ENCODE measurements around the gene MPO. TPM values are rescaled to one million over a fixed set of nuclear protein-coding genes. Genes with fewer than 3 reads are reported as not detected.

MPO gene
- total RNA-seq, 1 experiment from 2014 or later: not detected

DNA sequence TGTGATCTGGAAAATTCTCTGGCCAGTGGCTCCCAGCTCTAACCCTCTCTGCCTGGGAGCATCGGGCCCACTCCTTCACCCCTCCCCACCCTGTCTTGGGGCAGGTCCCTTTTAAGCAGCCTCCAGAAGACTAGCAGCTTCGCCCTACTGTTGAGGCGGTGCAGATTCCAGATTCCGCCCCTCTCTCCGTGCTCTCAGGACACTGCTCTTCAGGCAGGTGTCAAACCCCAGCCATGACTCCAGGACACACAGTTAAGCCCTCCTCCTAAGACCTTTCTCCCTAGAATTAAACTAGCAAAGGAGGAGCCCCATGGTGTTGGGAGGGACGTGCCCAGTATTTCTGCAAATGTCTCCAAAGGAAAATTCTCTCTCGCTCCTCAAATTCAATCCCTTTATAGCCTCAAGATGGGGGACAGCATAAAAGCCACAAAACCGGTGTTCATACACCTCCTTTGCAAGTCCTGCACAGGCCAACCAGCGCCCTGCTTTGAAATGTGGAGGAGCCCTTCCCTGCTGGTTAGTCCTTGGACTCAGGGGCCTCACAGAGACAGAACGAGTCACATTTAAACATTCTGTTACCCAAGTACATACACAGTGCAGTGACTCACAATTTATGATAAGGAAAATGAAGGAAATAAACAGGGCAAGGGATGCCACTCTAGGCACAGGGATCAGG is 35.2 kb downstream of the MPO start:
- peaks cover 8% of the 10 kb centered on the region for H3K23me2 ChIP-seq (ENCODE audit: insufficient read length, low read depth, low read length, poor library complexity, severe bottlenecking)
- H4K8ac ChIP-seq (replicated peaks; ENCODE audit: insufficient read length, low read depth, low read length): no peak overlapping the region
- H3K14ac ChIP-seq (ENCODE audit: insufficient read depth, low read length): no peak overlapping the region
- TF ChIP-seq, protein P1, sequence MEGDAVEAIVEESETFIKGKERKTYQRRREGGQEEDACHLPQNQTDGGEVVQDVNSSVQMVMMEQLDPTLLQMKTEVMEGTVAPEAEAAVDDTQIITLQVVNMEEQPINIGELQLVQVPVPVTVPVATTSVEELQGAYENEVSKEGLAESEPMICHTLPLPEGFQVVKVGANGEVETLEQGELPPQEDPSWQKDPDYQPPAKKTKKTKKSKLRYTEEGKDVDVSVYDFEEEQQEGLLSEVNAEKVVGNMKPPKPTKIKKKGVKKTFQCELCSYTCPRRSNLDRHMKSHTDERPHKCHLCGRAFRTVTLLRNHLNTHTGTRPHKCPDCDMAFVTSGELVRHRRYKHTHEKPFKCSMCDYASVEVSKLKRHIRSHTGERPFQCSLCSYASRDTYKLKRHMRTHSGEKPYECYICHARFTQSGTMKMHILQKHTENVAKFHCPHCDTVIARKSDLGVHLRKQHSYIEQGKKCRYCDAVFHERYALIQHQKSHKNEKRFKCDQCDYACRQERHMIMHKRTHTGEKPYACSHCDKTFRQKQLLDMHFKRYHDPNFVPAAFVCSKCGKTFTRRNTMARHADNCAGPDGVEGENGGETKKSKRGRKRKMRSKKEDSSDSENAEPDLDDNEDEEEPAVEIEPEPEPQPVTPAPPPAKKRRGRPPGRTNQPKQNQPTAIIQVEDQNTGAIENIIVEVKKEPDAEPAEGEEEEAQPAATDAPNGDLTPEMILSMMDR (conservative IDR thresholded peaks at IDR 0.05): no peak
- H4K20me1 ChIP-seq (ENCODE audit: control insufficient read depth, insufficient read depth, insufficient read length): no peaks in the 10 kb centered on the region
- no peak overlapping the region for H2AK5ac ChIP-seq (ENCODE audit: insufficient read length, low read length)
- H3K18ac ChIP-seq (ENCODE audit: insufficient read length, low read depth, low read length): no peak overlapping the region
- H3K4me1 Mint-ChIP-seq: peaks cover 11 to 16% of the 10 kb centered on the region in 2 experiments
- no peak overlapping the region for H3K4ac ChIP-seq (ENCODE audit: low read depth, low read length)
- peaks cover 27% of the 10 kb centered on the region for H3K27me3 ChIP-seq (ENCODE audit: insufficient read depth, low read length)
- no peak overlapping the region for H2BK5ac ChIP-seq (ENCODE audit: insufficient read length, low read length)
- peaks cover 8% of the 10 kb centered on the region in 2 experiments for H3K9me3 Mint-ChIP-seq
- no peak overlapping the region for H3K4me3 Mint-ChIP-seq
- no peak overlapping the region for H3K27ac ChIP-seq (ENCODE audit: insufficient read length, low read depth, low read length)
- H3K56ac ChIP-seq (ENCODE audit: insufficient read length, low read depth, low read length): no peak overlapping the region
- H3K27ac Mint-ChIP-seq: no peak overlapping the region
- peaks cover 7% of the 10 kb centered on the region for H3K9me3 ChIP-seq (ENCODE audit: control insufficient read depth, low read depth, low read length)
- H3K4me1 ChIP-seq (ENCODE audit: insufficient read depth, low read length): no peaks in the 10 kb centered on the region; the same call in 1 of the 2 replicates
- H3K36me3 Mint-ChIP-seq (ENCODE audit: insufficient read depth in 1 of 3, low read depth in 3 of 3): peaks cover 0 to 6% (median 6%) of the 10 kb centered on the region in 3 experiments; a peak in 4 of 7 replicates
- no peak overlapping the region for H2AFZ ChIP-seq (ENCODE audit: low read length)
- WGBS (ENCODE audit: extremely low coverage, insufficient read length, low lambda C conversion rate): no CpG with 5 or more reads among the region's 10 CpGs
- H2BK12ac ChIP-seq (ENCODE audit: insufficient read length, low read depth, low read length): no peak overlapping the region
- H3K79me1 ChIP-seq (ENCODE audit: insufficient read depth, low read depth, low read length, poor library complexity, severe bottlenecking): no peaks in the 10 kb centered on the region
- H3K79me2 ChIP-seq (ENCODE audit: insufficient read depth, low read length): no peaks in the 10 kb centered on the region
- H3T11ph ChIP-seq (ENCODE audit: low read length): no peak overlapping the region
- DNase-seq: no peak
- H2BK15ac ChIP-seq (ENCODE audit: low read depth, low read length): no peak overlapping the region
- no peak overlapping the region for H3K23ac ChIP-seq (ENCODE audit: insufficient read length, low read depth, low read length)
- peaks cover 96% of the 10 kb centered on the region for H3K27me3 Mint-ChIP-seq (ENCODE audit: low read depth)
- no peak overlapping the region for H2BK20ac ChIP-seq (ENCODE audit: low read depth, low read length, poor library complexity, severe bottlenecking)
- no peak overlapping the region for H3K4me2 ChIP-seq (ENCODE audit: insufficient read depth, insufficient read length, low read length)
- no peak overlapping the region for H2BK120ac ChIP-seq (ENCODE audit: low read depth, low read length, poor library complexity, severe bottlenecking)
- no peak overlapping the region for H4K5ac ChIP-seq (ENCODE audit: insufficient read length, low read depth, low read length)
- H3K9ac ChIP-seq (ENCODE audit: extremely low read depth, insufficient read length, low read length): no peak overlapping the region
- H4K91ac ChIP-seq (ENCODE audit: insufficient read length, low read depth, low read length): no peak overlapping the region
